T-helper 9 cell (primary cell): ENCODE measurements around the gene PIAS1.
"Not testable (repeated sequence)": the region's sequence is repeated elsewhere in the genome, so short reads cannot be mapped to it uniquely, and the experiment has no call there.

Experiments used
- DNase-seq: peaks from one replicate; pipeline ENCODE4 v3.0.0-alpha.2; 2020

Gene PIAS1

GRCh38 chr15:68221530-68222431 is 167.7 kb downstream of the PIAS1 start:
- not testable (repeated sequence) for DNase-seq

DNA sequence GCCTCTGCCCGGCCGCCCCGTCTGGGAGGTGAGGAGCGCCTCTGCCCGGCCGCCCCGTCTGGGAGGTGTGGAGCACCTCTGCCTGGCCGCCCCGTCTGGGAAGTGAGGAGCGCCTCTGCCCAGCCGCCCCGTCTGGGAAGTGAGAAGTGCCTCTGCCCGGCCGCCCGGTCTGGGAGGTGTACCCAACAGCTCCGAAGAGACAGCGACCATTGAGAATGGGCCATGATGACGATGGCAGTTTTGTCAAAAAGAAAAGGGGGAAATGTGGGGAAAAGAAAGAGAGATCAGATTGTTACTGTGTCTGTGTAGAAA is 168.3 kb downstream of the PIAS1 start:
- not testable (repeated sequence) for DNase-seq

- DNase-seq: no peak
Measured at GRCh38 chr15:68223171-68223570, 169.1 kb downstream of the PIAS1 start.

- DNase-seq: no peak
Measured at GRCh38 chr15:68224108-68224507, 170.0 kb downstream of the PIAS1 start.

DNA sequence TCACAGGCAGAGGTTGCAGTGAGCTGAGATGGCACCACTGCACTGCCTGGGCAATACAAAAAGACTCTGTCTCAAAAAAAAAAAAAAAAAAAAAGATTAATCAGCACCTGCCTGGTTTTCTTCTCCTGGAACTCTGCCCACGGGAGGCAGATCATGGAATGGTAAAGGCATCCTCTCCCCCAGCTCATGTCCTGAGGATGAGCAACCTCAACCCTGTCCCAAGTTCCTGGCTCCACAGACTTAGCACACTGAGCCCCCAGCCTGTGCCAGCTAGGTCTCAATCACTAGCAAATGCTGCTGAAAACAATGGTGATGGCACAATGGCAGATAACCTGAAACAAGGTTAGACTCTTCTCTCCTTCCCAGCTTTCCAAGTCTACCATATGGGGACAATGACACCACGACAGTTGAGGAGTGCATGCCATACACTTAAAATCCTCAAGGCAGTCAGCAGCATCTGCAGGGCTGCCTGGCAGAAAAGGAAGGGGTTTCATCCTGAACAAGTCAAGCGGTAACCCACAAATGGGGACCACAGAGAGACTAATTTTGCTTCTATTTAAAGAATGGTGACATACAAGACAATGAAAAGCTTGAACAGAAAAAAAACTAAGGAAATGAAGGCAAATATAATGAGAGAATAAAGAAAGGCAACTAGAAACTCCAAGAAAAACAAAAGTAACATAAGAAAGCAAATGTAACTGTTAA is 170.6 kb downstream of the PIAS1 start:
- DNase-seq: no peak

GRCh38 chr15:68225442-68225841 is 171.3 kb downstream of the PIAS1 start:
- not testable (repeated sequence) for DNase-seq

GRCh38 chr15:68227643-68228142 is 173.6 kb downstream of the PIAS1 start:
- DNase-seq: no peak

DNA sequence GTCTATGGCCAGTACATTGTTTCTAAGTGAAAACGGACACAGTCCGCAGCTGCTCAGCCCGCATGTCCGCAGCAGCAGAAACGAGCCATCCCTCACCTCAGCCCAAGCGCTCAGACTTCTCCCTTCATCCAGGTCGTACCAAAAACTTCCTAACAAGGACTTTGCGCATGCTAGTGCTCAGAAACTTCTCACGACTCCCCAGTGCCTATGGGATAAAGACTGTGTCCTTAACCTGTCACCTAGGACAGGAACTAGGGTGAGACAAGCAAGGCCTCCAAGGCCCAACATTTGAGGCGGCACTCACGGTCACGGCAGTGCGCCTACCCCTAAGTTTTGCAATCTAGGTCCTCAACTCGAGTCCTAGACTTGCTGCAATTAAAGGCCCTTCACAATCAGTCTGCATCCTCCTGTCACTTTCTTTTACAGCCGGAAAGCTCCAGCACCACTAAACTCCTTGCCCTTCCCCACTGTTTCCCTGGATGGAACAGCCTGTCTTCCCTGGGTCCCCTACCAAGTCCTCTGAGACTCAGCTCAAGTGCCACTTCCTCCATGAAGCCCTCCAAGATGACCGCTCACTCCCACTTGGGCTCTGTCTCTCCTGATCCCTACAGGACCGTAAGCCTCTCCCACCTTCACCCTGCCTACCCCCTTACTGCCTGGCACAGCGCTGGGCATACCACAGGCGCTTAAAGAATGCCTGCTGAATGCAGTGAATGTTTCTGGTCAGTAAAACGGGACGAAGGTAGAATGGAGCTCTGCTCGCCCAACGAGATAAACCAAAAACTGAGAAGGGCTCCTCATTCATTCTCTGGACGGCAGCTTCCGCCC is 174.2 kb downstream of the PIAS1 start:
- DNase-seq: no peak

DNA sequence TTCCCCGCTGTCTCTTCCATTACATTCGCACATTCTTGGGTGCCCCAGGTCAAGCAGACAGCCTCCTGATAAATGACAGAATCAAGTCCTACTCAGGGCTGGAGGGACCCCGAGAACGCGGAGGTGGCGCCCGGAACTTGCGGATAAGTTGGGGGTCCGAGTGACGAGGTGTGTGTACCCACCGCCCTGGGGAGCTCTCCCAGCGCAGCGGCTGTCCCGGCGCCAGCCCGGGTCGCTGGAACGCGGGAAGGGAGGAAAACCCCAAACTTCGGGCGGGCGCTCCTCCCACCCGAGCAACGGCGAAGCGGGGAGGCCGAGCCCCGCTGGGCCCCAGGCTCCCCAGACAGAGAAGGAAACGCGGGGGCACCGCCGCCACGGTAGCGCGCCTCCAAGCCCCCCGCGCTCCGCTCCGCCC is 174.9 kb downstream of the PIAS1 start:
- DNase-seq: no peak

- peak; percentile 71 for DNase-seq
Measured at GRCh38 chr15:68229386-68230156, 175.5 kb downstream of the PIAS1 start, which contains the start of gene CLN6. CLN6 (minus strand) TSS chr15:68229728; CDS start chr15:68229584, 144 bp downstream.

DNA sequence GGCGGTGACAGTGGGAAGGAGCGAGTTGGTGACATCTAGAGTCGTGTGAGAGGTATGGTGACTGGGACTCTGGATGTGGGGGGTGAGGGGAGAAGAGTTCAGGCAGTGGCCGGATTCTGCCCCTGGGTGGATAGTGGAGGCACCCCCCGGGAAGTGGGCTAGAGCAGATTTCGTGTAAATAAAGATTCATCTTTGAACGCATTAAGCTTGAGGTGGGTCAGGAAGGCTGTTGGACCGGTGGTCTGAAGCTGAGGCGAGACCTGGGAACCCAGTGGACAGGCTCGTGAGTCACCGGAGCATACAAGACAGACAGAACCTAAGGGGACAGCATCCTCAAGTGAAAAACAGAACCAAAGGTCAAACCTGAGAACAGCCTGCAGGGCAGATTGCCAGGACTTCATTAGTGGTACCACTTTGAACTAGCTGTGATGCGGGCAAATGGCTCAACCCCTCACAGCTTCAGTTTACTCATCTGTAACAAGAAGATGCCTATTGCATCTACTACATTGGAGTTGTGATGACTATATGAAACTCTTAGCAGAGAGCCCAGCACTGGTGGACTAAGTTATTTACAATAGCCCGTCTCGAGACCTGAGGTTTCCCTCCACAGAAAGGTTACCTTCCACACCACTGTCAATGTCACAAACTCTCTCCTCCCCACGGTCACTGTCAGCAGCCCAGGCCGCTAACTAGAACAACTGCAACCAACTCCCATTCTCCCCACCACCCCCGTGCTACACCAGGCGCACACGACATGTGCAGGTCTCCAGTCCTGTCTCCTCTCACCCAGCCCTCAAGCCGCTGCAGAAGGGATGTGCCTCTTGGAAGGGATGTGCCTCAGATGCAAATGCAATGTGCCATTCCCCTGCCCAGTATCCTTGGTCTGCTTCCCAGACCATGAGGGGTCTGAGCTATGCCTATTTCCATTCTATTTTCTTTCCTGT is 176.3 kb downstream of the PIAS1 start:
- no peak for DNase-seq

DNA sequence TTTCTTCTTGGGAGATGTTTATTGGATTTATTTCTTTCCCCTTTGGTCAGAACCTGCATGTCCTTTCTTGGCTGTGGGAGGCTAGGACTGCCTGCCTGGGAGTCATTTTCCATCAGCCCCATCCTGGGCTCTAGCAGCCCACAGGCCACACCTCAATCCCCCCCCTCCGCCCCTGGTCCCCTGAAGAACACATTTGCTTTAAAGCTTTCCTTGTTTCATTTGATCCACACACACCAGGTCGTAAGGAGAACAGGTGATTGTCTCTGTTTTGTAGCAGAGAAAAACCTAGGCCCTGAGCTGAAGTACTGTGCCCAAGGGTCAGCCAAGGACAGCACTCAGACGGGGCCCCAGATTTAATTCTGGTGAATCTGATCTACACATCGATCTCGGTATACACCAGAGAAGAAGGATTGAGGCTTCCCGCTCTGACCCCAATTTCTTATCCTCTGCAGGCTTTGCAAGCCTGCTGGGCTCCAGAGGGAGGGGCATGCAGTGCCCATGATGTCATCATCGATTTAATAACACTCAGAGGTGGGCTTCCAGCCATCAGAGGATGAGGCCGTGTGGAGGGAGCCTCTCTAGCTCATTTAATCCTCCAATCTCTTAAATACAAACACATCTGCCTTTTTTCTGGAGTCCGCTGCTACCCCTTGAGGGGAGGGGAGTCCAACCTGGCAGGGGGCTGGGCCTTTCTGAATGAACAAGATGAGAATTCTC is 177.1 kb downstream of the PIAS1 start:
- no peak for DNase-seq

DNA sequence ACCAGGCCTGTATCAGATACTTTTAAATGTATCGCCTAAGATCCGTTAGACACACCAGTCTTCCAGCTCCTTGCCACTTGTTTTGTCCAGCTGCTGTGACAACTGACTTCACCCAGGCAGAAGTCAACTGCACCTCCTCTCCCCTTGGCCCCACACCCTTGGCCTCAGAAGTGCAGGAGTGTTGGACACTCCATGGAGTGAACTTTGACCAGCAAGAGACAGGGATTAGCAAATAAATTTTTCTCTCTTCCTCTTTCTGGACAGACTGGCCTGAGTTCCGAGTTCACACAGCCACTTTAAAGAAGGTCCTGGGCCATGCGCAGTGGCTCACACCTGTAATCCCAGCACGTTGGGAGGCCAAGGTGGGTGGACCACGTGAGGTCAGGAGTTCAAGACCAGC is 178.3 kb downstream of the PIAS1 start:
- DNase-seq: no peak

GRCh38 chr15:68232937-68233336 is 178.8 kb downstream of the PIAS1 start:
- DNase-seq: no peak

DNA sequence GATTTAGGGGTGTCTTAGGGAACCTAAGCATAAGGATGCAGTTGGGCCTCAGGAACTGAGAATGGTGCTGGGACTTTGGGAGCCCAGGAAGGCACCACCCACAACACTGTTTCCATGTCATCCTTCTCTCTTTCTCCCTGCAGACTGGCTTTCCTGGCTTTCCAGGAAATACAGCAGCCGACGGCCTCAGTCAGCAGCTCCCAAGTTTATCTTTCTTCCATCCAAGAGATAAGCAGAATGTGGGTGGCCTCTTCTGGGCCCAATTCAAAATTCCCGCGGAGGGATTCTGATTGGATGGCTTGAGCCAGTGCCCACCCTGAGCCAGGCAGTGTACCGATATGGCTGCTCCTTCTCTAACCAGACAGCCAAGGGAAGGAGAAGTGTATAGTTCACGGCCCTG is 179.9 kb downstream of the PIAS1 start:
- DNase-seq: no peak

GRCh38 chr15:68234520-68234919 is 180.4 kb downstream of the PIAS1 start:
- not testable (repeated sequence) for DNase-seq

GRCh38 chr15:68235022-68235421 is 180.9 kb downstream of the PIAS1 start:
- DNase-seq: no peak

DNA sequence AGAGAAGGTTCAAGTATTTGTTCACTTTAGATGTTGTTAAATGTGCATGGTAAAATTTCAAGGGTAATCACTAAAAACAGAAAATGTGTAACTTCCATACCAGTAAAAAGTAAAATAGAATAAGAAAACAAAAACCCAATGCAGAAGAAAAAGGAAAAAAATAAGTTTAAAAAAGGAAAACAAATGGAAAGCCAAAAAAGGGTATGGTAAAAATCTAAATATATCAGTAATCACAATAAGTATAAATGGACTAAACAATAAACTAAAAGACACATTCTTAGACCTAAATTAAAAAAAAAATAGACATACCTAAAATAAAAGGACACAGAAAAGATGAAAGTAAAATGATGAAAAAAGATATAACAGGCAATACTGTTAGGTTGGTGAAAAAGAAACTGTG is 184.9 kb downstream of the PIAS1 start:
- no peak for DNase-seq

DNA sequence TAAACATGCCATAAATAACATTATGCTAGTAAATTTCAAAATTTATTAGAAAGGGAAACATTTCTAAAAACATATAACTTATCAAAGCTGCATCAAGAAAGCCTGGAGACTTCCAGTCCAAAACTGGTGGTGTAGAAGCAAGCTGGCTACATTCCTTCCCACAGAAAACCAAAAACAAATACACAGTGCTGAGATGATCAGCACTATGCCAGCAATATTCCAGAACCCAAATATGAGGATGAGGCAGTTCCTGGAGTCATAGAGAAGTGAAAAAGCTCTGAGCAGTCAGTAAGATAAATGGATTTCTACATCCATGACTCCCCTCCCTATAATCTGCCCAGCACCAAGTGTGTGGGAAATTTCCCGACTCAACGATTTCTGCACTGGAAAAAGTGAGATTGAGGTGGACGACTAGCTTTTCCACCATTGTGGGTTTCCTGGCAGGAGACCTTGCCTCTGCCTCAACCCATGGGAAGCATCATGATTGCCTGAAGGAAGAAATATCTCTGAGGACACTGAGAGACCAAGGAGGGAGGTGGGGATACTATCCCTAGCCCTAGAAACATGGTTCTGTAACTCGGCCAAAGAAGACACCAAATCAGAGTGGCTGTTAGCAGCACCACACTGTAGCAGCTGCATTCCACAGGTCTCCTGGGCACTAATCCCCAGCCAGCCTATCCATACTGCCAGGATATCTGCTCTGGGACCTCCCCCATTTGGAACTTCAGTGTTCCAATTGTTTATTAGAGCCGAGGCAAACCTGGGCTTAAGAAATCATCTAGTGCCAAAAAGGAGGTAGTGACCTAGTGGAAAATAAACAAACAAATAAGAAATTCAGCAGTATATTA is 187.2 kb downstream of the PIAS1 start:
- DNase-seq: no peak
